ENCODE results near the gene METTL22.

- no peak for TF ChIP-seq CTCF (IDR thresholded peaks at IDR 0.05)
- no peak for TF ChIP-seq ZFX (IDR thresholded peaks at IDR 0.05; ENCODE audit: borderline replicate concordance)
Observed at GRCh38 chr16:8605554-8605953, 15.9 kb upstream of the METTL22 start.

Measured in 22Rv1 (cell line).